RWPE2 (cell line): ENCODE measurements around the gene PAQR5.
A peak's percentile ranks its signal among the peaks of the same experiment; 100 is the strongest.
"Not testable (repeated sequence)": the region's sequence is repeated elsewhere in the genome, so short reads cannot be mapped to it uniquely, and the experiment has no call there.

Experiments used
- ATAC-seq: fragments of 200-7000 bp; cut with Tn5 transposase; 3 replicates; pipeline ENCODE4 v1.9.1; 2021; ENCODE audit warnings: low read depth
- DNase-seq: peaks from one replicate; pipeline ENCODE4 v3.0.0-alpha.2; 2020; ENCODE audit warnings: low spot score
- H3K27ac ChIP-seq: fragments of 450-650 bp; 2 replicates; pipeline ENCODE4 v1.5.1; 2017; ENCODE audit warnings: mild to moderate bottlenecking; ENCODE audit not compliant: poor library complexity, severe bottlenecking
- H3K27me3 ChIP-seq: fragments of 250-450 bp; sonication (Bioruptor Pico); 2 replicates; pipeline ENCODE4 v1.5.1; 2021; ENCODE audit warnings: mild to moderate bottlenecking, moderate library complexity; ENCODE audit not compliant: insufficient read depth, poor library complexity, severe bottlenecking
- H3K36me3 ChIP-seq: fragments of 250-450 bp; sonication (Bioruptor Pico); 2 replicates; pipeline ENCODE4 v1.5.1; 2020; ENCODE audit warnings: low read depth, mild to moderate bottlenecking, moderate library complexity
- H3K4me1 ChIP-seq: fragments of 250-450 bp; sonication (Bioruptor Pico); 2 replicates; pipeline ENCODE4 v1.5.1; 2021; ENCODE audit warnings: mild to moderate bottlenecking, moderate library complexity; ENCODE audit not compliant: insufficient read depth, poor library complexity, severe bottlenecking
- H3K4me3 ChIP-seq: fragments of 250-450 bp; sonication (Bioruptor Pico); 2 replicates; pipeline ENCODE4 v1.5.1; 2021; ENCODE audit warnings: mild to moderate bottlenecking, moderate library complexity; ENCODE audit not compliant: severe bottlenecking
- H3K9me3 ChIP-seq: fragments of 250-450 bp; sonication (Bioruptor Pico); 2 replicates; pipeline ENCODE4 v1.5.1; 2021; ENCODE audit warnings: mild to moderate bottlenecking, moderate library complexity; ENCODE audit not compliant: severe bottlenecking
- TF ChIP-seq, protein P1 (sequence below): fragments of 450-650 bp; IDR thresholded peaks from one replicate; pipeline ENCODE4 v1.5.1; 2017; ENCODE audit warnings: mild to moderate bottlenecking, moderate library complexity; ENCODE audit not compliant: poor library complexity, severe bottlenecking

The PAQR5 gene

DNA sequence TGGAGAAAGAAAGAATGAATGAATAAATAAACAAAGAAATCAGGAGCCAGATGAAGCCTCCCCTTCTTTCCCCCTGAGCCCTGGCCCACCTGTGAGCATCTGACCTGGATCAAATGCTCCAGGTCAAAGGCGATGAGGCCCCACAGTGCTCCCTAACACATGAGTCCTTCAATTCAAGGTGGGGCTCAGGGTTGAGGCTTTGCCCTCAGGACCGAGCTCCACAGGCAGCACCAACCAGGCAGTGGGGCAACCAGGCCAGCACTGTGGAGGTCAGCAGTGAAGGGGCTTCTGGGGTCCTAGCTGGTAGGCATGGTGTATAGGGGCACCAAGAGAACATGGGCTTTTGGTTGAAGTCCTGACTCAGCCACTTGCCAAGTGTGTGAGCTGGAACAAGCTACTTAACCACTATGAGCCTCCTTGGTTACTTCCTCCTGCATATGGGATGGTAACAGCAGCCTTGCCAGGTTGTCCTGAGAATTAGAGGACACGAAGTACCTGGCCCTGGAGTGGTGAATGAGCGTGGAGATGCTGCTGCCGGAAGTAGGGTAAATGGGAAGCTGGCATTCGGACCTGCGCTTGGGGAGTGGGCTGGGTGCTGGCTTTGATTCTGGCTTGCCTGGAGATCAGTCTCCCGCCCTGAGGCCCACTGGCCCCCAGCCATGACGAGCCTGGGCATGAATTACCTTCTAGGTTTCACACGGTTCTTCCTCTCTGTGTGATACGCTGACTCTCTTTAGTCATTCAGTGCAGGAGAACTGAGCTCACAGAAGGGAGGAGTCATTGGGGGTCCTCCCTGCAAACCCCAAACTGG, 10.0 kb upstream of the PAQR5 start:
- Histone ChIP-seq H3K4me1 (peaks cover 14% of the 10 kb centered on the region), H3K27ac (no peak overlapping the region), H3K4me3 (no peak overlapping the region), H3K27me3 (no peaks in the 10 kb centered on the region), H3K36me3 (no peaks in the 10 kb centered on the region), H3K9me3 (no peaks in the 10 kb centered on the region)
- TF ChIP-seq, protein P1, sequence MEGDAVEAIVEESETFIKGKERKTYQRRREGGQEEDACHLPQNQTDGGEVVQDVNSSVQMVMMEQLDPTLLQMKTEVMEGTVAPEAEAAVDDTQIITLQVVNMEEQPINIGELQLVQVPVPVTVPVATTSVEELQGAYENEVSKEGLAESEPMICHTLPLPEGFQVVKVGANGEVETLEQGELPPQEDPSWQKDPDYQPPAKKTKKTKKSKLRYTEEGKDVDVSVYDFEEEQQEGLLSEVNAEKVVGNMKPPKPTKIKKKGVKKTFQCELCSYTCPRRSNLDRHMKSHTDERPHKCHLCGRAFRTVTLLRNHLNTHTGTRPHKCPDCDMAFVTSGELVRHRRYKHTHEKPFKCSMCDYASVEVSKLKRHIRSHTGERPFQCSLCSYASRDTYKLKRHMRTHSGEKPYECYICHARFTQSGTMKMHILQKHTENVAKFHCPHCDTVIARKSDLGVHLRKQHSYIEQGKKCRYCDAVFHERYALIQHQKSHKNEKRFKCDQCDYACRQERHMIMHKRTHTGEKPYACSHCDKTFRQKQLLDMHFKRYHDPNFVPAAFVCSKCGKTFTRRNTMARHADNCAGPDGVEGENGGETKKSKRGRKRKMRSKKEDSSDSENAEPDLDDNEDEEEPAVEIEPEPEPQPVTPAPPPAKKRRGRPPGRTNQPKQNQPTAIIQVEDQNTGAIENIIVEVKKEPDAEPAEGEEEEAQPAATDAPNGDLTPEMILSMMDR: no peak
- DNase-seq: no peak
- ATAC-seq: peak; percentile 70

DNA sequence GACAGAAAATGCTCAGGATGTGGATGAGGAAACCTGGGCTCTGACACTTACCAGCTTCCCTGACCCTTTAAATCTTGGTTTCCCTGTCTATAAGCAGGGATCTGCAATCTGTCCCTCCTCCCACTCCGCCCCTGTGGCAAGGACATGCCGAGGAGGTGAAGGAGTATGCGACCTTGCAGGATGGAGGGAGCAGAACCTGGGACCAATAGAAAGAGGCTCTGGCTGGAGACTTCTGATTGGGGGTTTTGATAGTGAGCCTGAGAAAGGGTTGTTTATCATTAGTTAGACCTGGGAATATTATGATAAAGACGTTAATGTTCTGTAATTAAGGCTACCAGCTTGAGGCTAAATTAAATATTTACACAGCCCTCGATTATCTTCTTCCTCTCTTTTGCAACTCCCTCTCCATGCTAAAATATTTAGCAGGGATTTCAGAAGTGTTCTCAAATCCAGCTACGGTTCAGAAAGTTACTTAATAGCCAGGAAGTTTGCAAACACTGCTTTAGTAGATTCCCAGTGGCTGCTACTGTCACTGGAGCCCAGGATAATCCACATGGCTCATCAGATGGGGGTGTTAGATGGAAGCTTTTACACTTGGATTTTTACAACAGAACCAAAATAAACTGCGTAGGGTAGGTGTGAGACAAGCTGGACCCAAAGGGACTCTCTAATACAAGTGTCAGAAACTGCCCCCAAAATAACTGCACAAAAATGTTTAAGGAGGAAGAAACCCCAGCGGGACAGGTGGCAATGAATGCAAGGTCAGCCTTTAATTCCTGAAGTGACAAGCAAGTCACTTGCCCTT, 9.2 kb upstream of the PAQR5 start:
- no peak overlapping the region for H3K27ac ChIP-seq
- DNase-seq: no peak

GRCh38 chr15:69290346-69291164, 8.2 kb upstream of the PAQR5 start:
- no peaks in the 10 kb centered on the region for H3K27me3 ChIP-seq
- TF ChIP-seq, protein P1: no peak

More for the DNA sequence above, 9.2 kb upstream of the PAQR5 start:
- no peaks in the 10 kb centered on the region for H3K27me3 ChIP-seq
- no peaks in the 10 kb centered on the region for H3K9me3 ChIP-seq
- H3K36me3 ChIP-seq: no peaks in the 10 kb centered on the region
- no peak overlapping the region for H3K4me3 ChIP-seq
- peaks cover 14% of the 10 kb centered on the region for H3K4me1 ChIP-seq
- ATAC-seq: peak; percentile 22; the same call in 1 of the 3 replicates
- TF ChIP-seq, protein P1: no peak

GRCh38 chr15:69291651-69292050, 7.1 kb upstream of the PAQR5 start:
- H3K36me3 ChIP-seq, H3K27me3 ChIP-seq, H3K4me3 ChIP-seq, ATAC-seq, H3K27ac ChIP-seq, H3K9me3 ChIP-seq: not testable (repeated sequence)
- peak; percentile 43 for DNase-seq
- peaks cover 14% of the 10 kb centered on the region for H3K4me1 ChIP-seq

More at GRCh38 chr15:69290346-69291164, 8.2 kb upstream of the PAQR5 start:
- Histone ChIP-seq H3K4me3 (no peak overlapping the region), H3K27ac (no peak overlapping the region), H3K36me3 (no peaks in the 10 kb centered on the region), H3K4me1 (peaks cover 14% of the 10 kb centered on the region), H3K9me3 (no peaks in the 10 kb centered on the region)
- DNase-seq (peak; percentile 47), ATAC-seq (no peak)

GRCh38 chr15:69292826-69293420, 5.8 kb upstream of the PAQR5 start:
- Histone ChIP-seq H3K36me3 (no peaks in the 10 kb centered on the region), H3K4me3 (no peak overlapping the region), H3K4me1 (peaks cover 14% of the 10 kb centered on the region), H3K27me3 (no peaks in the 10 kb centered on the region), H3K27ac (no peak overlapping the region), H3K9me3 (no peaks in the 10 kb centered on the region)
- TF ChIP-seq, protein P1: no peak
- ATAC-seq: no peak
- DNase-seq: peak; percentile 53
